GM19372 (cell line): Measurements from ENCODE around the gene VWF.

Experiments used
- ATAC-seq: cut with Tn5 transposase; IDR thresholded peaks from one replicate; pipeline ENCODE4 v1.9.1; 2021; ENCODE audit warnings: mild to moderate bottlenecking, low read depth, moderate library complexity; ENCODE audit not compliant: unreplicated experiment

The VWF gene

DNA sequence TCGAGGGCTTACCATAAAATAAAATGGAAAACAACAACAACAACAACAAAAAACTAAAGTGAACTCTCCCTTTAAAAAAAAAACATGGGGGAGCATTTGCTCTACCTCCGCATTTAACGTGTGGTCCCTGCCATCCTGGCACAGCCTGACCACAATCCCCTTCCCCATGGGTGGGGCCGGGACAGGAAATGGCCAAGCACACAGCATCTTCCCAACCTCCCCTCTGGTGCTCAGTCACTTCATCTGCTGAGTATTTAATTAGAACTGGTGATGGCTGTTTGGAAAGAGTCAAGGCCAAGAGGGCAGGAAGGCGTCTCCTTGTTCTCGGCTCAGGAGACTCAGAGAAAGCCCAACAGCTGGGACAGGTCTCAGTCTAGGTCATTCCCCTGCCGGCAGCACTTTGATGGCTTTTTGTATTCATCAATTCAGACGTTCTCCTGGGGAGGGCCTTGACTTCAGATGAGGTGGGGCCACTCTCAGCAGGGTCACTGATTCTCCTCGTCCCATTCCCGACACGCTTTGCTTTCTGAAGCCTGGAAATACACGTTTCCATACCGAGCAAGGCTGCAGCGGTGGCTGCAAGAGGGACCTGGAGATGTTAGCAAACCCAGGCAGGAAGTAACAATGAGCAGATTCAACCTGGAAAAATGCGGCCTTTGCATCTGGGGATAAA, 223.8 kb downstream of the VWF start:
- ATAC-seq, result no peak

GRCh38 chr12:5900076-5900475, 224.4 kb downstream of the VWF start:
- no peak for ATAC-seq

DNA sequence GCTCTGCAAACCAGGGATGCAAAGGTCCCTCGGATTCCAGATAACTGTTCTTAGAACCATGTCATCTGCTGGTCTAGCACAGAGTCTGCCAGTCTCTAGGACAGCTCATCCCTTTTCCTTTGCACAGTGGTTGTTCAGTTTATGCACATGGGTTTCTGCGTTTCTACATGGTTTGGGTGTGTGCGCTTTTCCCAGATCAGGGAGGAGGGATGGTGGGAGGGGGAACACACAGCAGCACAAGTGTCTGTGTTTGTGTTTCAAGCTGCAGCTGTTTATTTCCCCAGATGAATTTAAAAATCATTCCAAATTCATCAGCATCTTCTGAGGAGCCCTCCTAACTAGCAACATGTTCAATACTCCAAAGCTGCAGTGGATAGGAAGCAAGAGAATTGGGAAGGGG, 224.8 kb downstream of the VWF start:
- ATAC-seq, result no peak

DNA sequence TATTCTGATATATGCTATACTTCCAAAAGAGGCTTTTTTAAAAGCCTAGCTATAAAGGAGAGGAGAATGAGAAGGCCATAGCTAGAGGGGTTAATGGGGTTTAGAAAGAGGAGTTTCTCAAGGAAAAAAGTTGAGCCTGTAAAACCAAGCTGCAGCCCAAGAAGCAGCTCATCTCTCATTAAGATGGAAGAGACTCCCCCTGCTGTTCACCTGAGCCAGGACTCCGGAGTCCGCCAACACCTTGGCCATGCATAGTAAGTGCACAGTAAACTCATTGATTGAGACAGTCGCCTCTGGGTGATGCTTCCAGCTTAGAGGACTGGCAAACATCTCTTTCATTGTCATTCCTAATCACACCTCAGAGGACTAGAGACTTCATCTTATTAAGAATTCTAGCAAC, 225.6 kb downstream of the VWF start:
- ATAC-seq, result no peak
